ENCODE measurements around the gene TOR1AIP2.
A peak's percentile ranks its signal among the peaks of the same experiment; 100 is the strongest.
"Not testable (repeated sequence)": the region's sequence is repeated elsewhere in the genome, so short reads cannot be mapped to it uniquely, and the experiment has no call there.

TOR1AIP2 gene

GRCh38 chr1:179875596-179876299 lies 1.9 kb downstream of the TOR1AIP2 start:
- DNase-seq (ENCODE audit: low read depth), result no peak

GRCh38 chr1:179873438-179873851 lies 4.2 kb downstream of the TOR1AIP2 start:
- no peak for DNase-seq (ENCODE audit: low read depth)

GRCh38 chr1:179872558-179872957 lies 5.0 kb downstream of the TOR1AIP2 start:
- DNase-seq (ENCODE audit: low read depth), result no peak

- no peak for DNase-seq (ENCODE audit: low read depth)
Observed at GRCh38 chr1:179871940-179872339, 5.7 kb downstream of the TOR1AIP2 start.

GRCh38 chr1:179870870-179871269 lies 6.7 kb downstream of the TOR1AIP2 start:
- no peak for DNase-seq (ENCODE audit: low read depth)

DNA sequence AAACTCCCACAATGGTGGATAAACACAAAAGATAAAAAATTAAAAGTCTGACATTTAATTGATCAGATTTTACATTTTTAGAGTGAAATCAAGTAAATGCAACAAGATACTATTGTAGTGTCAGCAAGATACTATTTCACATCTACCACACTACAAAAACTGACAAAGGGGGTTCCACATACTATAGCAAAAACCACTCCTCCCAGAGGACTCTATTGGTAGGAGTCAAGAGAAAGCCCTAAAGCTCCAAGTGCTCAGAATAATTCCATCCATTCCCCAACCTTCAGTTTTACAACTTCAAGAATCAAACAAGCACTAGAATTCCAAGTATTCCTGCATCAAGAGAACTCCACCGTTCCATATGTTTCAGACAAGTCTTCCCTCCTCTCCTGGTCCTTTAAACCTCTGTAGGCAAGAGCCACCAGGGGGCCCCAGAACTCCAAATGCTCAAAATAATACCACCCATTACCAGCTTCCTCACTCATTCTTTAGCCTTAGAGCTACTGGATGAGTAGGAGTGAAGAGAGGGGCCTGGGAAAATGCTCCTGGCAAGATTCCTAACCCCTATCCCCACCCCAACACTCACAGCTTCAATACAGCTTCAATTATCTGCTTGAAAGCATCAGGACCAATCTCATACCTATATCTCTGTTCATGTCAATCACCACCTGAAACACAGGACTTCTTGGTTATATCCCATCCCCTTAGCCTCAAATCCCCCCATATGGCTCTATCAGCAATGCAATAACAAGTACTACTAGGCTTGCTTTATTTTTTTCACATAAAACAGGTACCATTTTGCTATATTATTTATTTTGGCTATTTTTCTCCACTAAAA lies 9.9 kb downstream of the TOR1AIP2 start:
- peak; percentile 23 for DNase-seq (ENCODE audit: low read depth)

- DNase-seq (ENCODE audit: low read depth), result no peak
Observed at GRCh38 chr1:179866616-179867015, 11.0 kb downstream of the TOR1AIP2 start.

DNA sequence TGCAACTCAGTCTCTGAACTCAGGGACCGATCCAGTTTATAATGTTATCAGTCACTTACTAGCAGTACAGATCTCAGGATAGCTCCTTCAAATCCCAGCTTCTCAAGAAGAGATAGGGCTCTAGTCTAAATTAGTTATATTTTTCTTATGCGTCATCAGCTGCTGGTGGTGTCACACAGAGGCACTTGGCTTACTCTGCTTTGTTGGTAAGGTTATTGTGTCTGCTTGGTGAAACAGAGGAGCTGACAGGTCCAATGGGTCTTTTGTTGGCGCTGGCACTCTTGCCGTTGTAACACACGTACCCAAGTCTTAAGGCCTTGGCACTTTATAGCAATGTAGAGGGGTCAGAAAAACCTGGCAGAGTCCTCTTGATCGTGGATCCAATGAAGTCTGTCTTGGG lies 12.2 kb downstream of the TOR1AIP2 start:
- DNase-seq (ENCODE audit: low read depth), result no peak

- no peak for DNase-seq (ENCODE audit: low read depth)
Observed at GRCh38 chr1:179860652-179861051, 17.0 kb downstream of the TOR1AIP2 start.

DNA sequence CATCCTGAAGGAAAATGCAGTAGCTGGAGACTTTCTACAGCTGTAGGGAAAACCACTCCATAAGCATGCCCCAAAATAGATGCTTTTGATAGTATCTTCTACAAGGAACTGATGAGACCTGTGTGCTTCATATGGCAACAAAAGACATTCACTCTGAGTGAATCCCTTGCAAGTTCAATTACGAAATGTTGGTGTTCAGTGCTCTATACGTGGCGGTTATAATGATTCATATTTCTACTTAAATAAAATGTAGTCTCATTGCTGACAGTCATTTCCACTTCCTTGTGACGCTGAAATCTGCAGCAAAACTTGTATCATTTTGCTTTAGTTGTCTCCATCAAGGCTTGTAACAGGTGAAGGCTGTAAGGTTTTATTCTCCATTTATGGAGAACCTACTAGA lies 20.6 kb downstream of the TOR1AIP2 start:
- DNase-seq (ENCODE audit: low read depth), result no peak

GRCh38 chr1:179856296-179856695 lies 21.3 kb downstream of the TOR1AIP2 start:
- DNase-seq (ENCODE audit: low read depth), result no peak

DNA sequence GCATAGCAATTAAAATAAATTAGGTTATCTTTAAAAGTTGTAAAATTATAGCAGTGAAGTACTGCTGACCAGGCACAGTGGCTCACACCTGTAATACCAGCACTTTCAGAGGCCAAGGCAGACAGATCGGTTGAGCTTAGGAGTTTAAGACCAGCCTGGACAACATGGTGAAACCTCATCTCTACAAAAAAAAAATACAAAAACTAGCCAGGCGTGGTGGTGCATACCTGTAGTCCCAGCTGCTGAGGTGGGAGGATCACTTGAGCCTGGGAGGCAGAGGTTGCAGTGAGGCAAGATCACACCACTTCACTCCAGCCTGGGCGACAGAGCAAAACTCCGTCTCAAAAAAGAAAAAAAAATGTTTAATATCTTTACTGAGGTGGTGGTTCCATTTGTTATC lies 21.8 kb downstream of the TOR1AIP2 start:
- DNase-seq (ENCODE audit: low read depth), result not testable (repeated sequence)

DNA sequence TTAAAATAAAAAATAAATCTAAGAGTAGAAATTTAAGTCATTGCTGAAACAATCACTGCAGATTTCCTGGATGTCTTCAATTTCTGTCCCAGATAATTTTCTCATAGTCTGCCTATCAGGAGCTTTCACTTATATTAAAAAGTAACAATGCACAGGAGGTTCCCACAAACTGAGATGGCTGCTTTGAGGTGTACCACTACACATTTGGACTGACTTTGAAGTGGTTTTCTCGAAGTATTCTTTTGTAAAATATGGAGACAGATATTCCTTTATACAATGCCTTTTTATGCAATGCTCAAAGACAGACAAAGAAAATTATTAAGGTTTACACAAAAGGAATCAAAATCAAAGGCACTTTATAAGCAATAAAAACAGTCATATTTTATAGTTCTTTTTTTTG lies 24.5 kb downstream of the TOR1AIP2 start:
- no peak for DNase-seq (ENCODE audit: low read depth)

- no peak for DNase-seq (ENCODE audit: low read depth)
Observed at GRCh38 chr1:179848233-179848632, 29.4 kb downstream of the TOR1AIP2 start.

DNA sequence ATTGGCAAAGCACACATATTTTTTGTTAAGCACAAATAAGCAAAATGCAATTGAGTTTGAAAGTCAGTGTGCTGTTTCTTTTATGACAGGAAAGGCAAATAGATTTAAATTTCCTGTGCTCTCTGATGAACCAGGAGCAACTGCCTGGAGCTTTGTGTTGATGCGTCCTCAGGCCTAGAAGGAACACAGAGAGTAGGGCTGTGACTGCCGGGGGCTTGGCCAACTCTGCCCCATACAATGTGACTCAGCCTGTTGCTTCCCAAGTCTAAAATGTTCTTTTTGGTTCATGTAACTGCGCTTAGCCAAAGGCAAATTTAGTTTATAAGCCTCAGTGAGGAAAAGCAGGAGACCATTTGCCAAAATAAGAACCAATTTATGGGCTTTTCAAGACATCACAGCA lies 37.5 kb downstream of the TOR1AIP2 start:
- no peak for DNase-seq (ENCODE audit: low read depth)

DNA sequence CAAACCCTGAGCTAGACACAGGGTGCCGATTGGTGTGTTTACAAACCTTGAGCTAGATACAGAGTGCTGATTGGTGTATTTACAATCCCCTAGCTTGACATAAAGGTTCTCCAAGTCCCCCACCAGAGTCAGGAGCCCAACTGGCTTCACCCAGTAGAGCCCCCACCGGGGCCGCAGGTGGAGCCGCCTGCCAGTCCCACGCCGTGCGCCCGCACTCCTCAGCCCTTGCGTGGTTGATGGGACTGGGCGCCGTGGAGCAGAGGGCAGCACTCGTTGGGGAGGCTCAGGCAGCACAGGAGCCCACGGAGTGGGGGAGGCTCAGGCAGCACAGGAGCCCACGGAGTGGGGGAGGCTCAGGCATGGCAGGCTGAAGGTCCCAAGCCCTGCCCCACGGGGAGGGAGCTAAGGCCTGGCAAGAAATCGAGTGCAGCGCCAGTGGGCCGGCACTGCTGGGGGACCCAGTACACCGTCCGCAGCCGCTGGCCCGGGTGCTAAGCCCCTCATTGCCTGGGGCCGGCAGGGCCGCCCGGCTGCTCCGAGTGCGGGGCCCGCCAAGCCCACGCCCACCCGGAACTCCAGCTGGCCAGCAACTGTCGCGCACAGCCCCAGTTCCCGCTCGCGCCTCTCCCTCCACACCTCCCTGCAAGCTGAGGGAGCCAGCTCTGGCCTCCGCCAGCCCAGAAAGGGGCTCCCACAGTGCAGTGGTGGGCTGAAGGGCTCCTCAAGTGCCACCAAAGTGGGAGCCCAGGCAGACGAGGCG lies 40.7 kb downstream of the TOR1AIP2 start:
- DNase-seq (ENCODE audit: low read depth), result not testable (repeated sequence)

DNA sequence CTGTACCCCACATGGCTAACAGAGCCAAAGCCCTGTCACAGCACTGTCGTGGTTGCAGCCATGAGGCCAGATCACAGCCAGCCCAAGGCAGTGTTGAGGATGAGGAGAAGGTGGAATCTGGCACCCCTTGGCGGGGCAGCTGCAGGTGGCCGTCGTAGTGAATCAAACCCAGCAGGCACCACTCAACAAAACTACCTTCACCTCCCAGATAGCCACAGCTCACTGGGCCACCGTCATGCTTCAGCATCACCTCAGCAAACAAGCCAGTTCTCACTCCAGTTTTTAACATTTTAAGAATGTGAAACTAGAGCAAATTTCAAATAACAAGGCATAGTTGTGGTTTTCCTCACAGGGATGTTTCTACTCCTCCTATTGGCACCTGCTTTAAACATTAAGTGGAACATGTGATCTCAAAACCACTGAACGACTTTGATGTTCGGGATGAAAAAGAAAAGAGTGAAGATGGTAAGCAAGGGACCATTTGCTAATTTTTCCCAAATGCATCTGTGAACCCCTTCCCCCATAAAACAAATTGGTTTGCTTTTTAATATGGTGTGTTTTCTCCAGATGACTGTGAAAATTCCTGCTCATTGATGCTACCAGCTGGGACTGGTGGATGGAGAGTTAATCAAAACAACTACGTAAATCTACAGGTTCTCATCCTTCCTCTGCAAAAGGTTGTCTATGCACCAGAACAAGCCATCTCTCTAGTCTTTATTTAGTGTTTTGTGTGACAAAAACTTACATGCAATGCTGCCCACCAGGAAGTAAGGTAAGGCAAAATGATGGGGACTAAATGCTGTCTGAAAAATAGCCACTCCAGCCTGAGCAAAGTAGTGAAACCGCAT lies 45.5 kb downstream of the TOR1AIP2 start:
- DNase-seq (ENCODE audit: low read depth), result no peak

DNA sequence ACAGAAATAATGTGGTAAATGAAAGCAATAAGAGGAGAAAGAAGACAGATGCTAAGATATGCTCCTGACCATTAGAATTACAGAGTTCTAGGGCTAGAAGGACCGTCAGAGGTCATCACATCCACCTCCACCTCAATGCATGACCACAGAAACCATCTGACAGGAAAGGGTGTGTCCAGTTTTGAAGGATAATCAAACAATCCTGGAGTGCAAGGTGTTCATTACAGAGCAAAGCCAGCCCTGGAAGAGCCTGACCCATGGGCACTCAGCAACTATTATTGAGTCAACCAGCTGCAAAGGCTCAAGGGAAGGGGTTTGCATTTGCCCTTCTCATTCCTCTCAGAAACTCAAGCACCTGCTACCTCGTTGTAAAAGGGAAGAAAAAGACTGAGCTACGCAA lies 46.4 kb downstream of the TOR1AIP2 start:
- no peak for DNase-seq (ENCODE audit: low read depth)

- no peak for DNase-seq (ENCODE audit: low read depth)
Observed at GRCh38 chr1:179828554-179829110, 49.0 kb downstream of the TOR1AIP2 start.

DNA sequence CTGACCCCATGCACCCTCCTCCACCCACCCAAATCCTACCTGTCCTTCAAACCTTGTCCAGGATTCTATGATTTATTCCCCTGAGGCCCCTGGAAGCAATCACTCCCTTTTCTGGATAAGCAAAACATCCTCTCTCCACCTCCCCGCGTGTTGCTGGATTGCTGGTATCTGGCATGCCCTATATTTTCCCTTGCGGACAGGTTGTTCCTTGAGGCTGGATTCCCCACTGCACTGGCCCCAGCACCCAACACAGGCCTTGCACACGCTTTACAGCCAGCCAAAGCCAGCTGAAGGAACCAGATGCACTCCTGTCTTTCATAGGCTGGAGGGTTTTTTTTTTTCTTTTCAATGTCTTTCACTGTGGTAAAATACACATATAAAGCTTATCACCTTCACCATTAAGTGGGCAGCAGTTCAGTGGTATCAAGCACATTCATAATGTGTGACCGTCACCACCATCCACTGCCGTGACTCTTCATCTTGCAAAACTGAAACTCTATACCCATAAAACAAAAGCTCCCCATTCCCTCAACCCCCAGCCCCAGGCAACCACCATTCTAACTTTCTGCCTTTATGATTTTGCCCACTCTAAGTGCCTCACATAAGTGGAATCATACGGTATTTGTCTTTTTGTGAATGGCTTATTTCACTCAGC lies 50.9 kb downstream of the TOR1AIP2 start:
- no peak for DNase-seq (ENCODE audit: low read depth)

Measured in fibroblast of the conjunctiva (primary cell).